ENCODE results near the gene PDGFC. TPM values are rescaled to one million over a fixed set of nuclear protein-coding genes. Genes with fewer than 3 reads are reported as not detected.
A peak's percentile ranks its signal among the peaks of the same experiment; 100 is the strongest.

Gene PDGFC
- polyA plus RNA-seq, 5 donors, result 25.0 to 45.1 (median 43.4) TPM

- DNase-seq, result no peak
These were observed 182.8 kb downstream of the PDGFC start for GRCh38 chr4:156788782-156789181.

GRCh38 chr4:156786713-156787112 is 184.9 kb downstream of the PDGFC start:
- no peak for DNase-seq

GRCh38 chr4:156784970-156785369 is 186.6 kb downstream of the PDGFC start:
- DNase-seq, result no peak

- no peak for DNase-seq
These were observed 187.6 kb downstream of the PDGFC start for GRCh38 chr4:156783966-156784365.

GRCh38 chr4:156782491-156782890 is 189.1 kb downstream of the PDGFC start:
- no peak for DNase-seq

- DNase-seq, result no peak
These were observed 189.7 kb downstream of the PDGFC start for GRCh38 chr4:156781852-156782251.

GRCh38 chr4:156779774-156780173 is 191.8 kb downstream of the PDGFC start:
- DNase-seq, result no peak

- DNase-seq, result no peak
These were observed 192.6 kb downstream of the PDGFC start for GRCh38 chr4:156779042-156779441.

GRCh38 chr4:156778606-156779005 is 193.0 kb downstream of the PDGFC start:
- DNase-seq, result no peak

GRCh38 chr4:156778093-156778492 is 193.5 kb downstream of the PDGFC start:
- no peak for DNase-seq

- DNase-seq, result no peak
These were observed 195.8 kb downstream of the PDGFC start for GRCh38 chr4:156775813-156776212.

GRCh38 chr4:156774422-156774821 is 197.2 kb downstream of the PDGFC start:
- no peak for DNase-seq

GRCh38 chr4:156773648-156774357 is 197.8 kb downstream of the PDGFC start:
- no peak for DNase-seq

- DNase-seq, result peak in 1 of 2 donors; percentile 38
These were observed 200.3 kb downstream of the PDGFC start for GRCh38 chr4:156771171-156771837.

GRCh38 chr4:156770140-156770539 is 201.5 kb downstream of the PDGFC start:
- DNase-seq, result no peak

GRCh38 chr4:156767911-156768415 is 203.6 kb downstream of the PDGFC start:
- DNase-seq, result no peak

- no peak for DNase-seq
These were observed 204.8 kb downstream of the PDGFC start for GRCh38 chr4:156766846-156767245.

GRCh38 chr4:156765277-156765676 is 206.3 kb downstream of the PDGFC start:
- DNase-seq, result no peak

GRCh38 chr4:156764846-156765245 is 206.8 kb downstream of the PDGFC start:
- DNase-seq, result no peak

- no peak for DNase-seq
These were observed 207.5 kb downstream of the PDGFC start for GRCh38 chr4:156764145-156764544.

- DNase-seq, result peak; percentile 52
These were observed 208.1 kb downstream of the PDGFC start for GRCh38 chr4:156763511-156763910.

GRCh38 chr4:156762851-156763250 is 208.7 kb downstream of the PDGFC start:
- DNase-seq, result no peak

- no peak for DNase-seq
These were observed 215.5 kb downstream of the PDGFC start for GRCh38 chr4:156756118-156756517.

Measured in right lung (tissue), 5 donors.